CD14-positive monocyte (primary cell): ENCODE data around the gene SNN. TPM values are rescaled to one million over a fixed set of nuclear protein-coding genes. Genes with fewer than 3 reads are reported as not detected.
A peak's percentile ranks its signal among the peaks of the same experiment; 100 is the strongest.

Experiments
- DNase-seq, 3 donors: peaks; one replicate each; pipeline ENCODE4 v3.0.0-alpha.2; 2011 to 2022
- H2AFZ ChIP-seq: 2 replicates; pipeline ENCODE4 v1.6.0; 2012; ENCODE audit warnings: mild to moderate bottlenecking, low read depth, low read length, inconsistent platforms; ENCODE audit not compliant: insufficient read depth, poor library complexity, severe bottlenecking
- H3K27ac ChIP-seq, 2 donors: 1 replicate in 1 of 2; 2 replicates in 1 of 2; pipeline ENCODE4 v1.5.1; 2012 to 2013; ENCODE audit warnings: low read length in 2 of 2, control low read depth in 1 of 2, inconsistent platforms in 1 of 2, low read depth in 1 of 2, mild to moderate bottlenecking in 1 of 2
- H3K27me3 ChIP-seq, 2 donors: one replicate each; pipeline versions ENCODE4 v1.6.0 to v1.6.1; 2011 to 2013; ENCODE audit warnings: low read length in 2 of 2; ENCODE audit not compliant: control insufficient read depth in 2 of 2, insufficient read depth in 2 of 2
- H3K36me3 ChIP-seq, 2 donors: replicated peaks in 1 of 2; 1 replicate in 1 of 2; 2 replicates in 1 of 2; pipeline versions ENCODE4 v1.5.1 to v1.6.1; 2012 to 2013; ENCODE audit warnings: low read length in 2 of 2, control low read depth in 1 of 2, inconsistent platforms in 1 of 2, mild to moderate bottlenecking in 1 of 2; ENCODE audit not compliant: insufficient read depth in 2 of 2, control insufficient read depth in 1 of 2
- H3K4me1 ChIP-seq, 2 donors: 1 replicate in 1 of 2; 2 replicates in 1 of 2; pipeline versions ENCODE4 v1.5.1 to v1.6.1; 2012 to 2013; ENCODE audit warnings: low read length in 2 of 2, control low read depth in 1 of 2, inconsistent platforms in 1 of 2, mild to moderate bottlenecking in 1 of 2, moderate library complexity in 1 of 2; ENCODE audit not compliant: insufficient read depth in 2 of 2, control insufficient read depth in 1 of 2
- H3K4me2 ChIP-seq: replicated peaks from 2 replicates; pipeline ENCODE3; 2012; ENCODE audit warnings: low read length, moderate library complexity, mild to moderate bottlenecking; ENCODE audit not compliant: poor library complexity, severe bottlenecking; ENCODE audit errors: extremely low read depth
- H3K4me3 ChIP-seq, 3 experiments: fragments of 200-600 bp in 1 of 3; sonication (generic) in 1 of 3; replicated peaks in 1 of 3; 1 replicate in 2 of 3; 2 replicates in 1 of 3; pipeline ENCODE4 v1.5.1; 2011 to 2013; ENCODE audit warnings: low read length in 3 of 3, mild to moderate bottlenecking in 3 of 3, control low read depth in 2 of 3, low read depth in 2 of 3, inconsistent platforms in 1 of 3, moderate library complexity in 1 of 3
- H3K79me2 ChIP-seq: 2 replicates; pipeline ENCODE4 v1.6.0; 2012; ENCODE audit warnings: mild to moderate bottlenecking, control low read depth, inconsistent platforms, low read length, moderate library complexity; ENCODE audit not compliant: insufficient read depth
- H3K9ac ChIP-seq: 2 replicates; pipeline ENCODE4 v1.6.0; 2017; ENCODE audit warnings: low read length, mild to moderate bottlenecking; ENCODE audit not compliant: insufficient read depth, poor library complexity, severe bottlenecking
- H3K9me3 ChIP-seq, 2 donors: replicated peaks in 1 of 2; 1 replicate in 1 of 2; 2 replicates in 1 of 2; pipeline versions ENCODE4 v1.5.1 to v1.6.1; 2012 to 2013; ENCODE audit warnings: low read length in 2 of 2, control low read depth in 1 of 2; ENCODE audit not compliant: control insufficient read depth in 1 of 2, insufficient read depth in 1 of 2
- H4K20me1 ChIP-seq: 2 replicates; pipeline ENCODE4 v1.6.0; 2012; ENCODE audit warnings: mild to moderate bottlenecking, low read length, control low read depth, moderate library complexity; ENCODE audit not compliant: insufficient read depth
- H3K27ac Mint-ChIP-seq, 7 donors: one replicate each; pipeline ENCODE4 v1.8.0; 2020; ENCODE audit warnings: mild to moderate bottlenecking in 7 of 7, mixed read lengths in 7 of 7, moderate library complexity in 6 of 7, inconsistent platforms in 2 of 7
- H3K27me3 Mint-ChIP-seq, 3 donors: one replicate each; pipeline ENCODE4 v1.8.0; 2021 to 2022; ENCODE audit warnings: low read depth in 3 of 3, mild to moderate bottlenecking in 3 of 3, mixed read lengths in 3 of 3, moderate library complexity in 3 of 3, inconsistent platforms in 1 of 3
- H3K36me3 Mint-ChIP-seq, 2 donors: one replicate each; pipeline ENCODE4 v1.8.0; 2020; ENCODE audit warnings: mixed read lengths in 2 of 2, inconsistent platforms in 1 of 2, mild to moderate bottlenecking in 1 of 2
- H3K4me1 Mint-ChIP-seq: one replicate; pipeline ENCODE4 v1.8.0; 2020; ENCODE audit warnings: mild to moderate bottlenecking, mixed read lengths
- H3K4me3 Mint-ChIP-seq, 2 donors: one replicate each; pipeline ENCODE4 v1.8.0; 2020; ENCODE audit warnings: mild to moderate bottlenecking in 2 of 2, mixed read lengths in 2 of 2, moderate library complexity in 1 of 2
- H3K9me3 Mint-ChIP-seq, 7 donors: one replicate each; pipeline ENCODE4 v1.8.0; 2020 to 2022; ENCODE audit warnings: mixed read lengths in 7 of 7, mild to moderate bottlenecking in 6 of 7, moderate library complexity in 6 of 7, inconsistent platforms in 2 of 7
- WGBS: methylation state at CpG from one replicate; pipeline ENCODE4 v1.1.5; 2013; ENCODE audit warnings: missing lambda C conversion rate; ENCODE audit not compliant: insufficient coverage; 5-methylcytosine and 5-hydroxymethylcytosine counted together
- intact Hi-C, 2 donors: fragments of 100-400 bp; cut with micrococcal nuclease; formaldehyde crosslinking; loops; one replicate each; pipeline versions ENCODE4 v1.15.0 to v1.15.1; 2023
- polyA plus RNA-seq, 3 donors: library from polyadenylated mRNA; depleted of rRNA in 1 of 3; unstranded in 2 of 3; stranded (reverse) in 1 of 3; fragments of 300-500 nt in 2 of 3; fragments of >200 nt in 1 of 3; fragmentation: Illumina TruSeq in 2 of 3; gene quantifications; 1 replicate in 2 of 3; 2 replicates in 1 of 3; pipeline ENCODE4 v1.2.3, GENCODE V29; 2012 to 2021
- TF ChIP-seq, protein P1 (sequence below): fragments of 200-600 bp; IDR thresholded peaks from one replicate; pipeline ENCODE4 v1.8.0; 2022; ENCODE audit warnings: antibody characterized with exemption, mild to moderate bottlenecking

The SNN gene
- polyA plus RNA-seq, 3 donors, result 89.4 to 111 (median 91.7) TPM

GRCh38 chr16:11675561-11676511 is 7.6 kb downstream of the SNN start:
- Histone ChIP-seq H3K4me1 (peaks cover 76 to 90% of the 10 kb centered on the region in 2 donors), H3K4me3 (no peak overlapping the region), H3K4me2 (no peak overlapping the region), H3K9ac (no peak overlapping the region), H4K20me1 (peaks cover 100% of the 10 kb centered on the region), H3K9me3 (no peaks in the 10 kb centered on the region), H3K27me3 (no peaks in the 10 kb centered on the region), H2AFZ (no peak overlapping the region), H3K36me3 (peaks cover 46 to 74% of the 10 kb centered on the region in 2 donors), H3K79me2 (peaks cover 83% of the 10 kb centered on the region), H3K27ac (no peak overlapping the region)
- intact Hi-C loops, result no loop called here
- H3K27ac Mint-ChIP-seq, result peak overlapping the region in 2 of 7 donors; percentile 40 to 66
- peaks cover 2 to 3% (median 3%) of the 10 kb centered on the region in 3 donors for H3K27me3 Mint-ChIP-seq
- peaks cover 63 to 91% of the 10 kb centered on the region in 2 donors for H3K36me3 Mint-ChIP-seq
- 97% methylated on average over 37 of the region's 42 CpGs for WGBS
- H3K9me3 Mint-ChIP-seq, result no peaks in the 10 kb centered on the region
- peaks cover 88% of the 10 kb centered on the region for H3K4me1 Mint-ChIP-seq
- TF ChIP-seq, protein P1, sequence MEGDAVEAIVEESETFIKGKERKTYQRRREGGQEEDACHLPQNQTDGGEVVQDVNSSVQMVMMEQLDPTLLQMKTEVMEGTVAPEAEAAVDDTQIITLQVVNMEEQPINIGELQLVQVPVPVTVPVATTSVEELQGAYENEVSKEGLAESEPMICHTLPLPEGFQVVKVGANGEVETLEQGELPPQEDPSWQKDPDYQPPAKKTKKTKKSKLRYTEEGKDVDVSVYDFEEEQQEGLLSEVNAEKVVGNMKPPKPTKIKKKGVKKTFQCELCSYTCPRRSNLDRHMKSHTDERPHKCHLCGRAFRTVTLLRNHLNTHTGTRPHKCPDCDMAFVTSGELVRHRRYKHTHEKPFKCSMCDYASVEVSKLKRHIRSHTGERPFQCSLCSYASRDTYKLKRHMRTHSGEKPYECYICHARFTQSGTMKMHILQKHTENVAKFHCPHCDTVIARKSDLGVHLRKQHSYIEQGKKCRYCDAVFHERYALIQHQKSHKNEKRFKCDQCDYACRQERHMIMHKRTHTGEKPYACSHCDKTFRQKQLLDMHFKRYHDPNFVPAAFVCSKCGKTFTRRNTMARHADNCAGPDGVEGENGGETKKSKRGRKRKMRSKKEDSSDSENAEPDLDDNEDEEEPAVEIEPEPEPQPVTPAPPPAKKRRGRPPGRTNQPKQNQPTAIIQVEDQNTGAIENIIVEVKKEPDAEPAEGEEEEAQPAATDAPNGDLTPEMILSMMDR, result no peak
- DNase-seq, result no peak
- H3K4me3 Mint-ChIP-seq, result no peak overlapping the region

DNA sequence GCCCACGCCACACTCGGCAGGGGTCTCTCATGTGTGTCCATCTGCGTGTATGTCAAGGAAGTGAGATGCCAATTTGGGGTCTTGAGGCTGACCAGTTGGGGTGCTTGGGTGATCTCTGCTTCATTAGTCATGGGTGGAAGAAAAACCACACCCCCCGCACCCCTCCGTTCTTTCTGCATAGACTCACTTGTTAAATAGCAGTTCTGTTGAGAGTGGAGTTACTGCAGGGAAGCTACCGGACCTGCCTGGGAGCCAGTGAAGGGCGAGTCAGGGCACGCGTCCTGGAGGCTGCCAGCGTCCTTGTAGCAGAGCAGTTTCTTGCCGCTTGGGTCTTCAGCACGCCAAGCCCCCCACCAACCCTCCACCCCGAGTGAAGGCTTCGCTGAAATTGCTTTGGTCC is 8.5 kb downstream of the SNN start:
- Histone ChIP-seq H3K36me3 (peaks cover 46 to 74% of the 10 kb centered on the region in 2 donors), H3K9me3 (no peaks in the 10 kb centered on the region), H3K4me2 (no peak overlapping the region), H2AFZ (no peak overlapping the region), H3K9ac (no peak overlapping the region), H3K4me1 (peaks cover 76 to 90% of the 10 kb centered on the region in 2 donors), H3K4me3 (no peak overlapping the region), H3K79me2 (peaks cover 77% of the 10 kb centered on the region), H4K20me1 (peaks cover 100% of the 10 kb centered on the region), H3K27me3 (no peaks in the 10 kb centered on the region), H3K27ac (peak overlapping the region in 1 of 2 donors; percentile 56)
- intact Hi-C loops, result no loop called here
- H3K9me3 Mint-ChIP-seq, result no peaks in the 10 kb centered on the region
- no peak for DNase-seq
- H3K27me3 Mint-ChIP-seq, result peaks cover 0 to 2% (median 2%) of the 10 kb centered on the region in 3 donors
- peaks cover 62 to 86% of the 10 kb centered on the region in 2 donors for H3K36me3 Mint-ChIP-seq
- H3K27ac Mint-ChIP-seq, result peak overlapping the region in 5 of 7 donors; percentile 30 to 85 (median 43)
- H3K4me3 Mint-ChIP-seq, result no peak overlapping the region
- 98% methylated on average over 8 of the region's 14 CpGs for WGBS
- TF ChIP-seq, protein P1, result no peak
- H3K4me1 Mint-ChIP-seq, result peaks cover 88% of the 10 kb centered on the region
